ENCODE results near the gene MCOLN3.

The MCOLN3 gene

DNA sequence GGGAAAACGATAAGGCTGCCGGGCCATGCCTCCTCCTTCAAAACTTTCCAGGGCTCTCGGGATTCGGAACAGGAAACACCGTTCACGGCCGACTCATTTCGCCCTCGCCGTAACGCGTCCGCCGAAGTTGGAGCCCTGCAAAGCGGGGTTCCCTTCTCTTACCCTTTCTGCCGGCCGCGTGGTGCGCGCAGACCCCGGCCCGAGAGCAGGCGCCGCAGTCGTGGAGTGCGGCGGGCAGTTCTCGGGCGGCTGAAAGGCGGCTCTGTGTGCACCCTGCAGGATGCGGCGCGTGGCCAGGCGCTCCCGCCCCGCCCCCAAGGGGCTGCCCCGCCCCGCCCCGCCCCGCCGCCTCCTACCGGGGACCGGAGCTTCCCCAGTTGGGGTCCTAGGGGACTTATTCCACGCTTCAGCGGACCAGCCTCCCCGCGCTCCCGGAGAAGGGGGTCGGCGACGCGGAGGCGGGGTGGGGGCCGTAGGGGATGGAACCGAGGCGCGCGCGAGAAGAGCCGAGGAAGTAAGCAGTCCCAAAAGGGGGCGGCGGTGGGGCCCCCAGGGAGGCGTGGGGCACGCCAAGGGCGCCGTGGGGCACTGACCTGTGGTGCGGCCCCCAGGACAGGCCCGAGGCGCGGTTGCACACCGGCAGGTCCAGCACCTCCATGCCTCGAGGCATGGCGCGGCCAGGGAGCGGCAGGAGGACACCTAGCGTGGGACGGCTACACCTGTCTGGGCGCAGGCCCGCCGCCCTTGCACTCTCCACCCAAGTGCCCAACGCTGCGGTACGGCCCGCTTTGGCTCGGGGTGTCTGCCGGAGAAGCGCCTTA lies 51.2 kb downstream of the MCOLN3 start, which contains the start of gene MCOLN2 (continued):
- TF ChIP-seq, protein P1, sequence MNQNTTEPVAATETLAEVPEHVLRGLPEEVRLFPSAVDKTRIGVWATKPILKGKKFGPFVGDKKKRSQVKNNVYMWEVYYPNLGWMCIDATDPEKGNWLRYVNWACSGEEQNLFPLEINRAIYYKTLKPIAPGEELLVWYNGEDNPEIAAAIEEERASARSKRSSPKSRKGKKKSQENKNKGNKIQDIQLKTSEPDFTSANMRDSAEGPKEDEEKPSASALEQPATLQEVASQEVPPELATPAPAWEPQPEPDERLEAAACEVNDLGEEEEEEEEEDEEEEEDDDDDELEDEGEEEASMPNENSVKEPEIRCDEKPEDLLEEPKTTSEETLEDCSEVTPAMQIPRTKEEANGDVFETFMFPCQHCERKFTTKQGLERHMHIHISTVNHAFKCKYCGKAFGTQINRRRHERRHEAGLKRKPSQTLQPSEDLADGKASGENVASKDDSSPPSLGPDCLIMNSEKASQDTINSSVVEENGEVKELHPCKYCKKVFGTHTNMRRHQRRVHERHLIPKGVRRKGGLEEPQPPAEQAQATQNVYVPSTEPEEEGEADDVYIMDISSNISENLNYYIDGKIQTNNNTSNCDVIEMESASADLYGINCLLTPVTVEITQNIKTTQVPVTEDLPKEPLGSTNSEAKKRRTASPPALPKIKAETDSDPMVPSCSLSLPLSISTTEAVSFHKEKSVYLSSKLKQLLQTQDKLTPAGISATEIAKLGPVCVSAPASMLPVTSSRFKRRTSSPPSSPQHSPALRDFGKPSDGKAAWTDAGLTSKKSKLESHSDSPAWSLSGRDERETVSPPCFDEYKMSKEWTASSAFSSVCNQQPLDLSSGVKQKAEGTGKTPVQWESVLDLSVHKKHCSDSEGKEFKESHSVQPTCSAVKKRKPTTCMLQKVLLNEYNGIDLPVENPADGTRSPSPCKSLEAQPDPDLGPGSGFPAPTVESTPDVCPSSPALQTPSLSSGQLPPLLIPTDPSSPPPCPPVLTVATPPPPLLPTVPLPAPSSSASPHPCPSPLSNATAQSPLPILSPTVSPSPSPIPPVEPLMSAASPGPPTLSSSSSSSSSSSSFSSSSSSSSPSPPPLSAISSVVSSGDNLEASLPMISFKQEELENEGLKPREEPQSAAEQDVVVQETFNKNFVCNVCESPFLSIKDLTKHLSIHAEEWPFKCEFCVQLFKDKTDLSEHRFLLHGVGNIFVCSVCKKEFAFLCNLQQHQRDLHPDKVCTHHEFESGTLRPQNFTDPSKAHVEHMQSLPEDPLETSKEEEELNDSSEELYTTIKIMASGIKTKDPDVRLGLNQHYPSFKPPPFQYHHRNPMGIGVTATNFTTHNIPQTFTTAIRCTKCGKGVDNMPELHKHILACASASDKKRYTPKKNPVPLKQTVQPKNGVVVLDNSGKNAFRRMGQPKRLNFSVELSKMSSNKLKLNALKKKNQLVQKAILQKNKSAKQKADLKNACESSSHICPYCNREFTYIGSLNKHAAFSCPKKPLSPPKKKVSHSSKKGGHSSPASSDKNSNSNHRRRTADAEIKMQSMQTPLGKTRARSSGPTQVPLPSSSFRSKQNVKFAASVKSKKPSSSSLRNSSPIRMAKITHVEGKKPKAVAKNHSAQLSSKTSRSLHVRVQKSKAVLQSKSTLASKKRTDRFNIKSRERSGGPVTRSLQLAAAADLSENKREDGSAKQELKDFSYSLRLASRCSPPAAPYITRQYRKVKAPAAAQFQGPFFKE (tag by site-specific recombination; IDR thresholded peaks at IDR 0.05; ENCODE audit: borderline replicate concordance) = no peak
- TF ChIP-seq ZSCAN23 (tag by site-specific recombination; IDR thresholded peaks at IDR 0.05) (no peak), ZNF169 (tag by site-specific recombination; IDR thresholded peaks at IDR 0.05) (no peak), HOXD13 (CRISPR knock-in tag; IDR thresholded peaks at IDR 0.05; ENCODE audit: borderline replicate concordance) (no peak), ZNF302 (tag by site-specific recombination; IDR thresholded peaks at IDR 0.05; ENCODE audit: low read depth) (no peak), ZNF654 (tag by site-specific recombination; IDR thresholded peaks at IDR 0.05; ENCODE audit: low read depth) (no peak), ZNF843 (tag by site-specific recombination; IDR thresholded peaks at IDR 0.05) (no peak), HOXC10 (CRISPR knock-in tag; IDR thresholded peaks at IDR 0.05) (no peak), ZNF121 (tag by site-specific recombination; IDR thresholded peaks at IDR 0.05) (no peak), MYNN (tag by site-specific recombination; IDR thresholded peaks at IDR 0.05; ENCODE audit: borderline replicate concordance) (no peak), ZNF660 (tag by site-specific recombination; IDR thresholded peaks at IDR 0.05) (peak; percentile 30; the same call in 1 of the 2 replicates), ZNF311 (tag by site-specific recombination; IDR thresholded peaks at IDR 0.05; ENCODE audit: borderline replicate concordance) (no peak), KLF7 (tag by site-specific recombination; IDR thresholded peaks at IDR 0.05; ENCODE audit: borderline replicate concordance) (no peak; the same call in 1 of the 2 replicates), ZNF433 (tag by site-specific recombination; IDR thresholded peaks at IDR 0.05; ENCODE audit: low read depth) (no peak), ZBTB48 (tag by site-specific recombination; IDR thresholded peaks at IDR 0.05) (peak; percentile 55; the same call in 1 of the 2 replicates), PRDM1 (tag by site-specific recombination; IDR thresholded peaks at IDR 0.05) (no peak), ZNF629 (tag by site-specific recombination; IDR thresholded peaks at IDR 0.05) (no peak), ZNF785 (tag by site-specific recombination; IDR thresholded peaks at IDR 0.05) (no peak), ZNF529 (tag by site-specific recombination; IDR thresholded peaks at IDR 0.05; ENCODE audit: insufficient replicate concordance) (no peak), TRIM28 (IDR thresholded peaks at IDR 0.05; ENCODE audit: borderline replicate concordance, low read length) (no peak), ZNF157 (tag by site-specific recombination; IDR thresholded peaks at IDR 0.05) (no peak), GLIS1 (tag by site-specific recombination; IDR thresholded peaks at IDR 0.05) (peak; percentile 65), ZNF16 (tag by site-specific recombination; IDR thresholded peaks at IDR 0.05; ENCODE audit: low read depth) (no peak), HOXA7 (CRISPR knock-in tag; IDR thresholded peaks at IDR 0.05; ENCODE audit: borderline replicate concordance) (no peak), ZNF184 (tag by site-specific recombination; IDR thresholded peaks at IDR 0.05) (no peak), ZNF138 (tag by site-specific recombination; IDR thresholded peaks at IDR 0.05; ENCODE audit: borderline replicate concordance) (no peak), ZNF175 (tag by site-specific recombination; IDR thresholded peaks at IDR 0.05) (no peak), ZNF571 (tag by site-specific recombination; IDR thresholded peaks at IDR 0.05) (no peak), ZNF140 (tag by site-specific recombination; IDR thresholded peaks at IDR 0.05) (no peak)
- TF ChIP-seq, protein P2, sequence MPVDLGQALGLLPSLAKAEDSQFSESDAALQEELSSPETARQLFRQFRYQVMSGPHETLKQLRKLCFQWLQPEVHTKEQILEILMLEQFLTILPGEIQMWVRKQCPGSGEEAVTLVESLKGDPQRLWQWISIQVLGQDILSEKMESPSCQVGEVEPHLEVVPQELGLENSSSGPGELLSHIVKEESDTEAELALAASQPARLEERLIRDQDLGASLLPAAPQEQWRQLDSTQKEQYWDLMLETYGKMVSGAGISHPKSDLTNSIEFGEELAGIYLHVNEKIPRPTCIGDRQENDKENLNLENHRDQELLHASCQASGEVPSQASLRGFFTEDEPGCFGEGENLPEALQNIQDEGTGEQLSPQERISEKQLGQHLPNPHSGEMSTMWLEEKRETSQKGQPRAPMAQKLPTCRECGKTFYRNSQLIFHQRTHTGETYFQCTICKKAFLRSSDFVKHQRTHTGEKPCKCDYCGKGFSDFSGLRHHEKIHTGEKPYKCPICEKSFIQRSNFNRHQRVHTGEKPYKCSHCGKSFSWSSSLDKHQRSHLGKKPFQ (tag by site-specific recombination; IDR thresholded peaks at IDR 0.05) = no peak
- TF ChIP-seq, protein P3, sequence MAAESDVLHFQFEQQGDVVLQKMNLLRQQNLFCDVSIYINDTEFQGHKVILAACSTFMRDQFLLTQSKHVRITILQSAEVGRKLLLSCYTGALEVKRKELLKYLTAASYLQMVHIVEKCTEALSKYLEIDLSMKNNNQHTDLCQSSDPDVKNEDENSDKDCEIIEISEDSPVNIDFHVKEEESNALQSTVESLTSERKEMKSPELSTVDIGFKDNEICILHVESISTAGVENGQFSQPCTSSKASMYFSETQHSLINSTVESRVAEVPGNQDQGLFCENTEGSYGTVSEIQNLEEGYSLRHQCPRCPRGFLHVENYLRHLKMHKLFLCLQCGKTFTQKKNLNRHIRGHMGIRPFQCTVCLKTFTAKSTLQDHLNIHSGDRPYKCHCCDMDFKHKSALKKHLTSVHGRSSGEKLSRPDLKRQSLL (tag by site-specific recombination; IDR thresholded peaks at IDR 0.05) = no peak
- TF ChIP-seq, protein P4, sequence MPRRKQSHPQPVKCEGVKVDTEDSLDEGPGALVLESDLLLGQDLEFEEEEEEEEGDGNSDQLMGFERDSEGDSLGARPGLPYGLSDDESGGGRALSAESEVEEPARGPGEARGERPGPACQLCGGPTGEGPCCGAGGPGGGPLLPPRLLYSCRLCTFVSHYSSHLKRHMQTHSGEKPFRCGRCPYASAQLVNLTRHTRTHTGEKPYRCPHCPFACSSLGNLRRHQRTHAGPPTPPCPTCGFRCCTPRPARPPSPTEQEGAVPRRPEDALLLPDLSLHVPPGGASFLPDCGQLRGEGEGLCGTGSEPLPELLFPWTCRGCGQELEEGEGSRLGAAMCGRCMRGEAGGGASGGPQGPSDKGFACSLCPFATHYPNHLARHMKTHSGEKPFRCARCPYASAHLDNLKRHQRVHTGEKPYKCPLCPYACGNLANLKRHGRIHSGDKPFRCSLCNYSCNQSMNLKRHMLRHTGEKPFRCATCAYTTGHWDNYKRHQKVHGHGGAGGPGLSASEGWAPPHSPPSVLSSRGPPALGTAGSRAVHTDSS (tag by site-specific recombination; IDR thresholded peaks at IDR 0.05) = no peak
